GM18873 (cell line): ENCODE results near the gene ZBTB20.

Experiments
- ATAC-seq: cut with Tn5 transposase; IDR thresholded peaks from one replicate; pipeline ENCODE4 v1.9.1; 2021; ENCODE audit warnings: mild to moderate bottlenecking, moderate library complexity, moderate number of reproducible peaks; ENCODE audit not compliant: unreplicated experiment, low FRiP score

Gene ZBTB20

GRCh38 chr3:114566162-114566755 is 580.8 kb downstream of the ZBTB20 start:
- ATAC-seq, result peak; percentile 88

GRCh38 chr3:114565216-114565615 is 581.9 kb downstream of the ZBTB20 start:
- ATAC-seq, result no peak

DNA sequence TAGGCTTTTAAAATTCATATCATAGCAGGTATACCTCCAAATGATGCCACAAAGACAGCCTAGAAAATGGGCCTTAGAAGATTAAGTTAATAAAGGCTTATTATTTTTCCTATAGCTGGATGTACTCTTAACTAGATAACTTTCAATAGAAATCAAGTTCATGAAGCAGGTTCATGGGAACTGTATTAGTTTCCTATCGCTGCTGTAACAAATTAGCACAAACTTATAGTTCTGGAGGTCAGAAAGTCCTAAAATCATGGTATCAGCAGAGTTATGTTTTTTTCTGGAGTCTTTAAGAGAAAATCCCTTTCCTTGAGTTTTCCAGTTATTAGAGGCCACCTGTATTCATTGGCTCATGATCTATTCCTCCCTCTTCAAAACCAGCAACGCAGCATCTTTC is 583.4 kb downstream of the ZBTB20 start:
- ATAC-seq, result no peak

GRCh38 chr3:114562557-114562956 is 584.5 kb downstream of the ZBTB20 start:
- ATAC-seq, result no peak

DNA sequence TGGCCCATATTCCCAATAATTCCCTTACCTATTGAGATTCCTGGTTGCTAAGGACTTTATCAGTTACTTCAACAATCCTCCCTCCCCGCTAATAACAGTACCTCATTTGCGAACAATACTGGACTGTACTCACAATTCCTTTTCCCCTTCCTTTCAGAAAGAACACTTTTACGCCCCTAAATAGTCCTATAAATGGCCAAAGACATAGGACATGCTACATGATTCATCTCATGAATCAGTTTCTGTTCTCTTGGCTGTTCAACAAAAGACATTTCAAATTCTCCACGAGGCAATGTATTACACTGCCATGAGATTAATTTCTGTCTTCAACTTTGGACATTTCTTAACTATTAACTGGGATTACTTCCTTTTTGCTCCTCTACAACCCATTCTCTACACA is 588.8 kb downstream of the ZBTB20 start:
- no peak for ATAC-seq

DNA sequence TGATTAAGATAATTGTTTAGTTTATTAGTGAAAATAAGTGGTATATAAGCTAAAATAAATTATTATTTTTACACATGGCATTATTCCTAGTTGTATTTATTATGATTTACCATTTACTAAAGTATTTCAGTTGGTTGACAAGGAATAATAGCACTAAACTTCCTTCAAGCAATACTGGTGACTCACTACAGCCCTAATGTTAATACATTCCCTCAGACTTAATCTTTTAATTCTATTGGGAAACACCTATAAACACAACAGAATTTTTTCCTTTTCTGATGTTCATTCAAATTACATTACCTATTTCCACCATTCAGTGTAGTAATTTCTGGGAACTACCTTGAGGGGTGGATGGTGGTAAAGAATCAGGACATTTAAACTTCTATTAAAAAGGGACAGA is 589.3 kb downstream of the ZBTB20 start:
- ATAC-seq, result no peak

- ATAC-seq, result no peak
Measured at GRCh38 chr3:114556657-114557213, 590.4 kb downstream of the ZBTB20 start.

DNA sequence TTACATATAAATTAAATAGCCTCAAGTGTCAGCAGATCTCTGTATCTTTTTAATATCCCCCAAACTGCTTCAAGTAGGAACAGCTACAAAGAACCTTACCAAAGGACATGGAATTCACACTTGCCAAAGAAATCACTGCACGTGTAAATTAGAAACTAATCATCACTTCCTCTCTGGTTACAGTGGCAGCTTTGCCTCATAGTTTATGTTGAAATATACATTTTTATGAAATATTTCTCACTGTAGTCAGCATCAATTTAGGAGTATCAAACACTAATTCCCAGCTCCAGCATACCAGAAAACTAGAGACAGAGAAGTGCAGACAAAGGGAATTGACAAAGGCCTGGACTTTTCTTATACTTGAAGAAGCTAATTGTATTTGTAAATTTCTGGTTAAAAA is 592.4 kb downstream of the ZBTB20 start:
- ATAC-seq, result no peak

DNA sequence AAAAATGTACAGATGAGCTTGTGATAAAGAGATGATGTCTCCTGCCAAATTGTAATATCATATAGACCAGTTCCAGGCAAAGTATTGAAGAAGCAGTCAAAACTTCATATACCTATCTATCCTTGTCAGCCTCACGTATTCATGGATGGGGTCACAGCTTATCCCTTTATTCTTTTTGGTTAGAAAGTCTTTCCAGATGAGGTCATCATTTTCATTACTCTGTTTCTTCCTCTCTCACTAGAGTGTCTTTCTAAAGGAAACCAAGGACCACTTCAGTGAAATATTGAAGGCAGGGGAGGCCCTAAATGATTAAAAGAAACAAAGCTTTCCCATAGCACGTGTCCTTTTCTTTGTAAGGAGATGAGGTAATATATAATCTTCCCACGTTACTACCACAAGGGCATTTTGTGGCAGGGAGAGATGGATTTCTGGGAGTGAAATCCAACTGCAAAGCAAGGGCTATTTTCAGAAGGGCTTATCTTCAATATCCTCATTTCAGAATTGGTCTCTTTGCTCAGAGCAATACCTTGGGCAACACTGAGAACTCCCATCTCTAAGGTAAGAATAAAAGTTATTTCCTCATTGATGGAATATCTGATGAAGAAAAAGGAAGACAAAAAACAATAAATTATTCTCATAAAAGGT is 593.0 kb downstream of the ZBTB20 start:
- ATAC-seq, result no peak

DNA sequence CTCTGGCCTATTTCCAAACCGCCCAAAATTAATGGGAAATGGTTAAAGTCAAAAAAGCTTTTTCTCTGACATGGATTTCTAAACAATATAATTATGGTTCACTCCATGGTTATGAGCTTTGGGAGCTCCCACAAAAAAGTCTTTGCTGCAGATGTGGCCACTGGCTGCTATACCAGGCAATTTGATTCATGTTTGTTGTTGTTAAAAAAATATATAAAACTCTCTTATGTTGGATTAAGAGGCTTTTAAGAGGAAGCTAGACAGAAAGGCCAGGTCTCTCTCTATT is 594.6 kb downstream of the ZBTB20 start:
- no peak for ATAC-seq

GRCh38 chr3:114551770-114552526 is 595.1 kb downstream of the ZBTB20 start:
- ATAC-seq, result no peak

DNA sequence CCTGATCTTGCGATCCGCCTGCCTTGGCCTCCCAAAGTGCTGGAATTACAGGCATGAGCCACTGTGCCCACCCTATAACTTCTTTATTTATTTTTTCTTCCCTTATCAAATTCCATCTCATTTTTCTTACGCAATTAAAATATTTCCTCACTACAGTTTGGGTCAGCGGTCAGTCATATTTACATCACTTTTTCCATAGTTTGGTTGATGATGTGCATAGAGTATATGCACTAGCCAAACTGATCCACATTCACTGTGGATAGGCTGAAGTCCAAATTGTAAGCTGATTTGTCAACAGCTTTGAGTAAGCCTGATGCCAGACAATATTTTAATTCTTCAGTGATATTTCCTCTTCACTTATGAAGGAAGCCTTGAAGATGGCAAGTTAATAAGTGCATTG is 596.9 kb downstream of the ZBTB20 start:
- ATAC-seq, result no peak

GRCh38 chr3:114545193-114545592 is 601.9 kb downstream of the ZBTB20 start:
- no peak for ATAC-seq

DNA sequence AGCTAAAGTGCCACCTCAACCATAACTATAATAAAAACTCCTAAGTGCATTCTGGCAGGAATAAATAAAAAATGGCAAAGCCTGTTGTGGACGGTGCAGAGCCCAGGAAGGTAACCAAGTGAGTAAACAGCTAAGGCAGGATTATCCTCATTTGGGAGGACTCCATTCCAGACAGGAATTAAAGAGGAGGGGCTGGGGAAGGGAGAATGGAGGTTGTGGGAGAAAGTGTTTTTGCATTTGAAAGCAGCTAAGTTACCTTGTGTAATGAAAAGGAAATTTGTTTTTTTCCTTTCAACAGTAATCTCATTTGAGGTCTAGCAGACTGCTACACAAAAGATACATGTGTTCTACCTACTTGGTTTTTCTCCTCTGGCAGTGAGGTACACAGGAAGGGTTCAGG is 604.7 kb downstream of the ZBTB20 start:
- ATAC-seq, result no peak

DNA sequence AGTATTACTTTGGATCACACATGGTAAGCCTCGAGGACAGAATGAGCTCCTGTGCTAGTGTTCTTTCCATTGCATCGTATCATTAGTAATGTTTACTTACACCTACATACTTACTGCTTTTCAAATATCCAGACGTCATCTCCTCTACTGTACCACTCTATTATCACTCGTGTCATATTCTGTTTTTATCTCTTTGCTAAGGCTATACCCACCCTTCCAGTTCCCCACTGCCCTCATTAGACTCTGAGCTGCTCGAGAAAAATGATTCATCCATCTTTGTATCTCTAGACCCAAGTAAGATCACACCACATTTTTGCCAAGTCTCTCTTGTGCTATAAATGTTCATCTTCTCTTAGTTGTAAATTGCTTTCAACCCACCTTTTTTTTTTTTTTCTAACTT is 607.6 kb downstream of the ZBTB20 start:
- no peak for ATAC-seq

DNA sequence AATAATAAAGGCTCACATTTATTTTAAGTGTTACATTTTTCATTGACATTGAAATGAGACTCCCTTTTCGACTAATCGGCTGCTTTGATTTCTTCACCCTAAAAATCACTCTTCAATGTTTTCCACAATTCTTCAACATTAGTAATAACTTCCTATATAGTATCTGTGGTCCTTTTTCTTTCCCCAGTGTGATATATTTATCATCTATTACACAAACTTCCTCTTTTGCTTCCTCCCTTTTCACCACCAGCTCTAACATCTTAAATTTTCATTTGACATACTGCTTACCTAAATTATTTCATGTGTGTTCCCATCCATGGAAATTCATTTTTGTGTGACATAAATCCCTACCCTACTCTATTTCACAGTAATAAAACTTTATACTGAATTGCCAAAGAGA is 608.9 kb downstream of the ZBTB20 start:
- no peak for ATAC-seq

- no peak for ATAC-seq
Measured at GRCh38 chr3:114528517-114528916, 618.6 kb downstream of the ZBTB20 start.

- no peak for ATAC-seq
Measured at GRCh38 chr3:114527036-114527644, 619.9 kb downstream of the ZBTB20 start.

DNA sequence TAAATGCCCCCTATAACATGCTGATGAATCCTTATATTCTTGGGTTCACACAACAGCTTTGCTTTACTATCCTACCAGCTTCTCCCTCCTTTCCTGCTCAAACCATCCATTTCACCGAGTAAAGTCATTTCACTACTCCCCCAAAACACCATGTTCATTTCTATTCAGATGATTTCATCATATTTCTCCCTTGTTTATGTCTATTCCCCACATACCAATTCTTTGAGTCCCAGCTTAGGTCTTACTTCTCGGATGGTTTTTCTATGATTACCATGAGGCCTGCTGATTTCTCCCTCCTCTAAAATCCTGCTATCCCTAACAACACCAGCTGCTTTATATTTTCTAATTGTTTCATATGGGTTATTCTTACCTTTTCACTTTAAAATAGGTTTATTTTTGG is 621.8 kb downstream of the ZBTB20 start:
- no peak for ATAC-seq

GRCh38 chr3:114519415-114519814 is 627.7 kb downstream of the ZBTB20 start:
- peak; percentile 86 for ATAC-seq

- ATAC-seq, result no peak
Measured at GRCh38 chr3:114518206-114518808, 628.8 kb downstream of the ZBTB20 start.
